NB4 (cell line): Measurements from ENCODE around the gene ANKRD33.

Source experiments
- CTCF ChIP-seq: IDR thresholded peaks from one replicate; pipeline ENCODE4 v1.5.1; 2012; ENCODE audit warnings: low read depth, low read length
- POLR2A ChIP-seq: IDR thresholded peaks from 2 replicates; pipeline ENCODE4 v1.6.1; 2011; ENCODE audit warnings: mild to moderate bottlenecking; ENCODE audit not compliant: insufficient read length; ENCODE audit errors: extremely low read depth

- TF ChIP-seq CTCF, result no peak
- TF ChIP-seq POLR2A, result no peak
Observed at GRCh38 chr12:51852404-51853137, 35.3 kb upstream of the ANKRD33 start.
